Activated naive CD8-positive, alpha-beta T cell (primary cell): ENCODE results near the gene TUB.

ENCODE experiments used
- H3K27ac Mint-ChIP-seq: one replicate; pipeline ENCODE4 v1.8.0; 2021; ENCODE audit warnings: mixed read lengths
- H3K27me3 Mint-ChIP-seq: one replicate; pipeline ENCODE4 v1.8.0; 2021; ENCODE audit warnings: mixed read lengths
- H3K36me3 Mint-ChIP-seq: one replicate; pipeline ENCODE4 v1.8.0; 2021; ENCODE audit warnings: mixed read lengths
- H3K4me1 Mint-ChIP-seq: one replicate; pipeline ENCODE4 v1.8.0; 2021; ENCODE audit warnings: low read depth, mixed read lengths
- H3K4me3 Mint-ChIP-seq: one replicate; pipeline ENCODE4 v1.8.0; 2021; ENCODE audit warnings: mild to moderate bottlenecking, mixed read lengths
- H3K9me3 Mint-ChIP-seq: one replicate; pipeline ENCODE4 v1.8.0; 2021; ENCODE audit warnings: low read depth, mixed read lengths

TUB gene

GRCh38 chr11:8039530-8040260 lies 41.3 kb upstream of the TUB start:
- H3K36me3 Mint-ChIP-seq: no peaks in the 10 kb centered on the region
- H3K9me3 Mint-ChIP-seq: no peaks in the 10 kb centered on the region
- H3K27me3 Mint-ChIP-seq: no peaks in the 10 kb centered on the region
- no peak overlapping the region for H3K4me3 Mint-ChIP-seq
- no peaks in the 10 kb centered on the region for H3K4me1 Mint-ChIP-seq
- H3K27ac Mint-ChIP-seq: no peak overlapping the region

- no peak overlapping the region for H3K27ac Mint-ChIP-seq
- no peak overlapping the region for H3K4me3 Mint-ChIP-seq
- H3K4me1 Mint-ChIP-seq: no peaks in the 10 kb centered on the region
- H3K36me3 Mint-ChIP-seq: no peaks in the 10 kb centered on the region
- peaks cover 2% of the 10 kb centered on the region for H3K27me3 Mint-ChIP-seq
- no peaks in the 10 kb centered on the region for H3K9me3 Mint-ChIP-seq
Measured at GRCh38 chr11:8040261-8040920, 40.6 kb upstream of the TUB start.

- Mint-ChIP-seq H3K9me3 (no peaks in the 10 kb centered on the region), H3K4me1 (no peaks in the 10 kb centered on the region), H3K36me3 (no peaks in the 10 kb centered on the region), H3K27me3 (peaks cover 2% of the 10 kb centered on the region), H3K4me3 (no peak overlapping the region), H3K27ac (no peak overlapping the region)
Measured at GRCh38 chr11:8040921-8041285, 40.1 kb upstream of the TUB start.

- Mint-ChIP-seq H3K9me3 (no peaks in the 10 kb centered on the region), H3K4me3 (no peak overlapping the region), H3K4me1 (no peaks in the 10 kb centered on the region), H3K36me3 (no peaks in the 10 kb centered on the region), H3K27me3 (peaks cover 3% of the 10 kb centered on the region), H3K27ac (no peak overlapping the region)
Measured at GRCh38 chr11:8041576-8041975, 39.4 kb upstream of the TUB start.

GRCh38 chr11:8043756-8044155 lies 37.3 kb upstream of the TUB start:
- H3K4me3 Mint-ChIP-seq: no peak overlapping the region
- H3K27ac Mint-ChIP-seq: no peak overlapping the region
- peaks cover 3% of the 10 kb centered on the region for H3K27me3 Mint-ChIP-seq
- no peaks in the 10 kb centered on the region for H3K36me3 Mint-ChIP-seq
- no peaks in the 10 kb centered on the region for H3K9me3 Mint-ChIP-seq
- no peaks in the 10 kb centered on the region for H3K4me1 Mint-ChIP-seq

- no peak overlapping the region for H3K27ac Mint-ChIP-seq
- H3K36me3 Mint-ChIP-seq: no peaks in the 10 kb centered on the region
- H3K4me1 Mint-ChIP-seq: no peaks in the 10 kb centered on the region
- H3K27me3 Mint-ChIP-seq: peaks cover 3% of the 10 kb centered on the region
- H3K9me3 Mint-ChIP-seq: no peaks in the 10 kb centered on the region
- H3K4me3 Mint-ChIP-seq: no peak overlapping the region
Measured at GRCh38 chr11:8045839-8046238, 35.2 kb upstream of the TUB start.

GRCh38 chr11:8047382-8047781 lies 33.6 kb upstream of the TUB start:
- peaks cover 3% of the 10 kb centered on the region for H3K27me3 Mint-ChIP-seq
- no peaks in the 10 kb centered on the region for H3K9me3 Mint-ChIP-seq
- no peaks in the 10 kb centered on the region for H3K4me1 Mint-ChIP-seq
- no peak overlapping the region for H3K4me3 Mint-ChIP-seq
- H3K36me3 Mint-ChIP-seq: no peaks in the 10 kb centered on the region
- H3K27ac Mint-ChIP-seq: no peak overlapping the region

- Mint-ChIP-seq H3K36me3 (no peaks in the 10 kb centered on the region), H3K4me1 (no peaks in the 10 kb centered on the region), H3K9me3 (no peaks in the 10 kb centered on the region), H3K4me3 (no peak overlapping the region), H3K27ac (no peak overlapping the region), H3K27me3 (peaks cover 3% of the 10 kb centered on the region)
Measured at GRCh38 chr11:8049084-8049483, 31.9 kb upstream of the TUB start.

- H3K9me3 Mint-ChIP-seq: no peaks in the 10 kb centered on the region
- H3K4me3 Mint-ChIP-seq: no peak overlapping the region
- no peak overlapping the region for H3K27ac Mint-ChIP-seq
- H3K4me1 Mint-ChIP-seq: peaks cover 3% of the 10 kb centered on the region
- H3K36me3 Mint-ChIP-seq: no peaks in the 10 kb centered on the region
- no peaks in the 10 kb centered on the region for H3K27me3 Mint-ChIP-seq
Measured at GRCh38 chr11:8055091-8055835, 25.7 kb upstream of the TUB start.

- H3K4me1 Mint-ChIP-seq: peaks cover 3% of the 10 kb centered on the region
- no peaks in the 10 kb centered on the region for H3K9me3 Mint-ChIP-seq
- no peak overlapping the region for H3K4me3 Mint-ChIP-seq
- H3K27me3 Mint-ChIP-seq: no peaks in the 10 kb centered on the region
- no peaks in the 10 kb centered on the region for H3K36me3 Mint-ChIP-seq
- H3K27ac Mint-ChIP-seq: no peak overlapping the region
Measured at GRCh38 chr11:8055836-8056526, 25.0 kb upstream of the TUB start.

GRCh38 chr11:8056810-8057463 lies 24.1 kb upstream of the TUB start:
- Mint-ChIP-seq H3K27me3 (no peaks in the 10 kb centered on the region), H3K4me3 (no peak overlapping the region), H3K4me1 (peaks cover 3% of the 10 kb centered on the region), H3K36me3 (no peaks in the 10 kb centered on the region), H3K9me3 (no peaks in the 10 kb centered on the region), H3K27ac (no peak overlapping the region)

- Mint-ChIP-seq H3K4me3 (no peak overlapping the region), H3K27ac (no peak overlapping the region), H3K4me1 (peaks cover 3% of the 10 kb centered on the region), H3K9me3 (no peaks in the 10 kb centered on the region), H3K27me3 (no peaks in the 10 kb centered on the region), H3K36me3 (no peaks in the 10 kb centered on the region)
Measured at GRCh38 chr11:8058216-8058615, 22.8 kb upstream of the TUB start.

- no peak overlapping the region for H3K4me3 Mint-ChIP-seq
- H3K27me3 Mint-ChIP-seq: no peaks in the 10 kb centered on the region
- H3K27ac Mint-ChIP-seq: no peak overlapping the region
- H3K9me3 Mint-ChIP-seq: no peaks in the 10 kb centered on the region
- H3K36me3 Mint-ChIP-seq: no peaks in the 10 kb centered on the region
- H3K4me1 Mint-ChIP-seq: peaks cover 3% of the 10 kb centered on the region
Measured at GRCh38 chr11:8059030-8059429, 22.0 kb upstream of the TUB start.

GRCh38 chr11:8059571-8060011 lies 21.4 kb upstream of the TUB start:
- Mint-ChIP-seq H3K4me1 (peaks cover 3% of the 10 kb centered on the region), H3K27me3 (no peaks in the 10 kb centered on the region), H3K27ac (no peak overlapping the region), H3K4me3 (no peak overlapping the region), H3K9me3 (no peaks in the 10 kb centered on the region), H3K36me3 (no peaks in the 10 kb centered on the region)
